HEK293 (cell line): ENCODE measurements around the gene TBC1D24.

Experiments used
- REPIN1 ChIP-seq: fragments of 450-650 bp; formaldehyde crosslinking; IDR thresholded peaks from 2 replicates; pipeline ENCODE4 v1.5.1; 2017; ENCODE audit warnings: missing biosample characterization, missing genetic modification characterization, low read depth
- TF ChIP-seq, protein P1 (sequence below): IDR thresholded peaks from 2 replicates; pipeline ENCODE4 v1.6.1; 2011; ENCODE audit warnings: mild to moderate bottlenecking, low read depth, low read length, borderline replicate concordance

DNA sequence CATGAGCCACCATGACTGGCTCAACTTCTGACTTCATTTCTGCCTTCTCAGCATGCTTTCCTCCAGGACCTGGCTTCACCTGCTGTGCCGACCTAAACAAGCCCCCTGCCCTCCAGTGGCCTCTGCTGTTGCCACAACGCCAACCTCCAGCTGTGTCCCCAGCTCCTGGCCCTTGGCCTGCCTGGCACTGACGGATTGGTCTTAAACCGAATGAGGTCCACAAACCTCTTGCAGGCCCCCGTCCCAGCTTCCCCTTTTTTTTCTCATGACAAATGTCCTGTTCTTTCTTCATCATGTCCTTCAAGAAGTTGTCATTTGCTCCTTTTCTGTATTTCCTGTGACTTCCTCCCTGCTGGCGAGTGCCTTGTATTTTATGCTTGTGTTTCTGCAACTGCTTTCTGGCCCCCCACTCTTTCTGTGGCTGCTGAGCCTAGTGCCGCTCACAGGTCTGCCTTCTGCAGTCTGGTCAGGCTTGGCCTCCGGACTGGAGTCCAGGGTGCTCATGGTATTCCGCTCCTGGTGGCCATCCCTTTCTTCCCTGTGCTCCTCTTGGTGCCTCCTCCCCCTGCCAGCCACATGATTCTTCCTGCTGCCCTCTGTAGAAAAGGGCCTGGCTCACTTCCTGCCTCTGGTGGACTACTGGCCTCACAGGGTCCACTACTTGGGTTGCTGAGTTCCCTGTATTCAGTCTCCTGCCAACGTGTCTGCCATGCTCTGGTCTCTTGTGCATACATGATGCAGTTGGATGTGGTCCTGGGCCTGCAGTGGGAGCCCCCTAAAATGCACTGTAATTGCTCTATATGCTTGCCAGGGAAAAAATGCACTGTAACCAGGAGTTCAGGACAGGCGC, 41.7 kb downstream of the TBC1D24 start:
- TF ChIP-seq, protein P1, sequence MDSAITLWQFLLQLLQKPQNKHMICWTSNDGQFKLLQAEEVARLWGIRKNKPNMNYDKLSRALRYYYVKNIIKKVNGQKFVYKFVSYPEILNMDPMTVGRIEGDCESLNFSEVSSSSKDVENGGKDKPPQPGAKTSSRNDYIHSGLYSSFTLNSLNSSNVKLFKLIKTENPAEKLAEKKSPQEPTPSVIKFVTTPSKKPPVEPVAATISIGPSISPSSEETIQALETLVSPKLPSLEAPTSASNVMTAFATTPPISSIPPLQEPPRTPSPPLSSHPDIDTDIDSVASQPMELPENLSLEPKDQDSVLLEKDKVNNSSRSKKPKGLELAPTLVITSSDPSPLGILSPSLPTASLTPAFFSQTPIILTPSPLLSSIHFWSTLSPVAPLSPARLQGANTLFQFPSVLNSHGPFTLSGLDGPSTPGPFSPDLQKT = no peak
- no peak for TF ChIP-seq REPIN1 (tag by site-specific recombination)
